GM12878 (cell line): Measurements from ENCODE around the gene TNIP3. TPM values are rescaled to one million over a fixed set of nuclear protein-coding genes. Genes with fewer than 3 reads are reported as not detected.

ENCODE experiments used
- ATAC-seq: fragments of 200-7000 bp; cut with Tn5 transposase; 3 replicates; pipeline ENCODE4 v1.9.1; 2020; ENCODE audit warnings: mild to moderate bottlenecking, moderate library complexity
- BruUV-seq: library from RNA; stranded (reverse); fragments of 400-500 nt; replicated peaks from 2 replicates; lab custom pipeline; 2021; lab: Mats Ljungman, UMichigan
- CTCF ChIA-PET: fragments of 300-600 bp; sonication (Branson Sonifier 250); formaldehyde crosslinking; extraction: SDS; loops from one replicate; lab custom pipeline; 2021; ENCODE audit warnings: inconsistent platforms; lab: Yijun Ruan, JAX
- POLR2A ChIA-PET: fragments of 350-600 bp; formaldehyde crosslinking; extraction: SDS; loops from one replicate; lab custom pipeline; 2021; ENCODE audit warnings: inconsistent platforms; lab: Charles Lee
- RAD21 ChIA-PET: fragments of 300-600 bp; sonication (Branson Sonifier 250); formaldehyde crosslinking; loops from one replicate; lab custom pipeline; 2023; ENCODE audit warnings: antibody characterized with exemption; ENCODE audit not compliant: unreplicated experiment; lab: Charles Lee
- SMC1A ChIA-PET: fragments of 300-600 bp; sonication (Branson Sonifier 250); formaldehyde crosslinking; loops from one replicate; lab custom pipeline; 2023; ENCODE audit not compliant: unreplicated experiment, uncharacterized antibody; lab: Charles Lee
- DNase-seq: peaks from one replicate; pipeline ENCODE4 v3.0.0-alpha.2; 2011; ENCODE audit warnings: low read depth, low spot score
- FAIRE-seq: peaks from 3 replicates; lab custom pipeline; 2011; peaks lifted over from hg19 to GRCh38; lab: Jason Lieb, UNC
- H2AFZ ChIP-seq: 2 replicates; pipeline ENCODE4 v1.6.0; 2011; ENCODE audit warnings: low read depth, low read length, control low read depth; ENCODE audit not compliant: control insufficient read depth
- H3K27ac ChIP-seq: 2 replicates; pipeline ENCODE4 v1.5.1; 2011; ENCODE audit warnings: control low read depth; ENCODE audit not compliant: control insufficient read depth, insufficient read depth
- H3K27me3 ChIP-seq, 2 experiments: replicated peaks in 1 of 2; 2 replicates each; pipeline versions ENCODE4 v1.6.0 to v1.6.1; 2011; ENCODE audit warnings: low read length in 1 of 2; ENCODE audit not compliant: control insufficient read depth in 2 of 2, insufficient read depth in 2 of 2
- H3K36me3 ChIP-seq, 2 experiments: 2 replicates each; pipeline ENCODE4 v1.5.1; 2011; ENCODE audit warnings: low read length in 1 of 2; ENCODE audit not compliant: control insufficient read depth in 2 of 2, insufficient read depth in 2 of 2
- H3K4me1 ChIP-seq: 2 replicates; pipeline ENCODE4 v1.6.1; 2011; ENCODE audit warnings: mild to moderate bottlenecking, low read length, moderate library complexity, mixed read lengths; ENCODE audit not compliant: control insufficient read depth, insufficient read depth
- H3K4me2 ChIP-seq: 2 replicates; pipeline ENCODE4 v1.6.0; 2011; ENCODE audit warnings: control low read depth; ENCODE audit not compliant: control insufficient read depth, insufficient read depth
- H3K4me3 ChIP-seq: fragments of 200-600 bp; sonication (generic); 2 replicates; pipeline ENCODE4 v1.5.1; 2016
- H3K79me2 ChIP-seq: 2 replicates; pipeline ENCODE4 v1.6.0; 2011; ENCODE audit warnings: low read length; ENCODE audit not compliant: control insufficient read depth, insufficient read depth
- H3K9ac ChIP-seq: 2 replicates; pipeline ENCODE4 v1.8.0; 2011; ENCODE audit warnings: low read length, control low read depth, mixed read lengths; ENCODE audit not compliant: control insufficient read depth, insufficient read depth
- H3K9me3 ChIP-seq: replicated peaks from 3 replicates; pipeline ENCODE4 v1.5.1; 2011; ENCODE audit warnings: mild to moderate bottlenecking, low read length; ENCODE audit not compliant: control insufficient read depth, insufficient read depth
- H4K20me1 ChIP-seq: 2 replicates; pipeline ENCODE4 v1.6.0; 2011; ENCODE audit not compliant: control insufficient read depth, insufficient read depth
- HCFC1 ChIP-seq: fragments of 150-350 bp; IDR thresholded peaks from 2 replicates; pipeline ENCODE4 v1.6.1; 2014; ENCODE audit warnings: low read length
- RAD21 ChIP-seq: IDR thresholded peaks from 2 replicates; pipeline ENCODE4 v1.6.1; 2011; ENCODE audit warnings: mild to moderate bottlenecking, low read depth, low read length, moderate library complexity; ENCODE audit not compliant: insufficient read depth
- SMAD5 ChIP-seq: IDR thresholded peaks from 2 replicates; pipeline ENCODE4 v1.6.1; 2016; ENCODE audit warnings: antibody characterized with exemption, low read depth
- SMARCA5 ChIP-seq: fragments of 450-650 bp; IDR thresholded peaks from 2 replicates; pipeline ENCODE4 v1.6.1; 2017; ENCODE audit warnings: mild to moderate bottlenecking
- SPI1 ChIP-seq: IDR thresholded peaks from 2 replicates; pipeline ENCODE4 v1.6.1; 2011; ENCODE audit warnings: low read depth, mild to moderate bottlenecking, low read length, moderate library complexity, borderline replicate concordance; ENCODE audit not compliant: insufficient read depth
- ZZZ3 ChIP-seq: IDR thresholded peaks from 2 replicates; pipeline ENCODE4 v1.6.1; 2011; ENCODE audit warnings: low read depth; ENCODE audit not compliant: control insufficient read depth, insufficient read length
- WGBS: methylation state at CpG from one replicate; pipeline ENCODE4 v1.1.6; 2016; ENCODE audit warnings: low lambda C conversion rate; ENCODE audit not compliant: insufficient replicate concordance, insufficient coverage; ENCODE audit errors: missing lambda C conversion rate; 5-methylcytosine and 5-hydroxymethylcytosine counted together
- in situ Hi-C: fragments of 300-500 bp; cut with MboI; formaldehyde crosslinking; loops from 9 replicates; pipeline ENCODE4 v1.14.3; 2018; ENCODE audit warnings: mixed read lengths
- intact Hi-C: fragments of 100-400 bp; cut with micrococcal nuclease; formaldehyde crosslinking; loops from one replicate; pipeline ENCODE4 v1.14.2; 2022; ENCODE audit not compliant: unreplicated experiment
- polyA plus RNA-seq, 11 experiments: library from polyadenylated mRNA; depleted of rRNA in 4 of 11; unstranded in 6 of 11; stranded (reverse) in 5 of 11; fragments of >200 nt; fragmentation: Nextera tagmentation in 4 of 11; fragmentation: Illumina TruSeq in 1 of 11; extraction: Ambion mirVana in 4 of 11; extraction: Trizol in 1 of 11; gene quantifications; 1 replicate in 1 of 11; 2 replicates in 10 of 11; pipeline versions ENCODE4 v1.2.1 to v1.2.3, GENCODE V29; 2011 to 2016; ENCODE audit warnings: inconsistent platforms in 2 of 11, missing spikeins in 2 of 11, low read depth in 1 of 11
- total RNA-seq, 4 experiments: library from RNA; depleted of rRNA in 3 of 4; stranded (reverse); fragments of >200 nt in 3 of 4; fragmentation: Illumina TruSeq in 1 of 4; extraction: Trizol in 1 of 4; gene quantifications; 2 replicates each; pipeline versions ENCODE4 v1.2.1 to v1.2.3, GENCODE V29; 2013 to 2021

TNIP3 gene
- total and polyA plus RNA-seq, 10 of the 15 experiments (the other 5 are each of a cell fraction or from before 2014, with no cell fraction given) = 0.21 to 1.4 (median 0.67) TPM

DNA sequence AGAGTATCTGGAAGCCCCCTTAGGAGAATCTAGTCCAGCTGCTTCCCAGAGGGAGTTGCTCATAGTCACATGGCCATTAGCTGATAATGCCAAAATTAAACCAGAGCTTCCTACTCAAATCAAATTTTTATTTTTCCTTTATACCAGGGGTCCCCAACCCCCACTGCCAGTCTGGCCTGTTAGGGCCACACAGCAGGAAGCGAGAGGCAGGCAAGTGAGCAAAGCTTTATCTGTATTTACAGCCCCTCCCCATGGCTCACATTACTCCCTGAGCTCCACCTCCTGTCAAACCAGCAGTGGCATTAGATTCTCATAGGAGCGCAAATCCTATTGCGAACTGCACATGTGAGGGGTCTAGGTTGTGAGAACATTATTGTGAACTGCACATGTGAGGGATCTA is 19.2 kb upstream of the TNIP3 start:
- no peak for FAIRE-seq
- Histone ChIP-seq H3K9ac (no peak overlapping the region), H3K27ac (no peak overlapping the region), H3K27me3 (no peaks in the 10 kb centered on the region), H4K20me1 (no peaks in the 10 kb centered on the region), H3K4me3 (no peak overlapping the region), H3K79me2 (no peaks in the 10 kb centered on the region), H3K4me1 (peaks cover 3% of the 10 kb centered on the region), H3K36me3 (no peaks in the 10 kb centered on the region), H3K4me2 (no peak overlapping the region), H3K9me3 (no peaks in the 10 kb centered on the region; the same call in 2 of the 3 replicates), H2AFZ (no peak overlapping the region)
- intact Hi-C loops (no loop called here), in situ Hi-C loops (no loop called here)
- no peak for TF ChIP-seq ZZZ3
- TF ChIP-seq RAD21 = no peak
- no peak for TF ChIP-seq SMARCA5
- 67% methylated on average over 3 of the region's 3 CpGs for WGBS
- no peak for ATAC-seq
- no peak for DNase-seq
- no TSS peak for BruUV-seq
- ChIA-PET CTCF (interaction anchor here (0.6 to 1.0 kb wide), 3 partner anchors 9 to 1096 kb away, joined by 3 to 8 read pairs (median 3); no protein-coding TSS in a partner anchor), SMC1A (interaction anchor here (1.1 kb wide), 1 partner anchor 9 kb away, joined by 5 read pairs; no protein-coding TSS in a partner anchor), POLR2A (interaction anchor here (0.8 kb wide), 1 partner anchor 9 kb away, joined by 3 read pairs; no protein-coding TSS in a partner anchor), RAD21 (interaction anchor here (1.6 kb wide), 1 partner anchor 9 kb away, joined by 5 read pairs; no protein-coding TSS in a partner anchor)

DNA sequence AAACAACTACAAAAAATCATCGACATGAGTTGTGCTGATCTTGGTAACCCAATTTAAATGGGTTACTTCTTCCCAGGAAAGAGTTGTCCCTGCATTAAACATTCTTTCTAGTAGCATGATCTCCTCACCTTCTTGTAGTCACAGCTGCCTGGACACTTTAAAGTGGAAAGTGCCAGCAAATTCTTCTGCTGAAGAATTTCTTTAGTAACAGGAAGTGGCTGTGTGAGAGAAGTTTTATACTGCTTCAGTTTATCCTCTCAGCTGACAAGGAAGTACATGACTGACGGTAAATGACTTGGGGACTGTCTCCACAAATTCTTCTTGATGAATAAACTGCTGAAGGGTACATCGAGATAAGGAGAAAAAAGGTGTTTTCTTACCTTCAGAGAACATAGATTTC is 18.2 kb upstream of the TNIP3 start:
- Histone ChIP-seq H3K4me3 (no peak overlapping the region), H3K36me3 (no peaks in the 10 kb centered on the region), H3K4me2 (no peak overlapping the region), H3K9ac (no peak overlapping the region), H3K27ac (no peak overlapping the region), H3K27me3 (no peaks in the 10 kb centered on the region; a peak in 1 of 4 replicates), H3K79me2 (no peaks in the 10 kb centered on the region), H2AFZ (peak overlapping the region; percentile 45; the same call in 1 of the 2 replicates), H4K20me1 (no peaks in the 10 kb centered on the region), H3K4me1 (peaks cover 3% of the 10 kb centered on the region), H3K9me3 (no peaks in the 10 kb centered on the region; the same call in 2 of the 3 replicates)
- ChIA-PET POLR2A (no interaction called here), CTCF (interaction anchor here (0.9 to 1.0 kb wide), 2 partner anchors 10 to 71 kb away, joined by 3 read pairs; no protein-coding TSS in a partner anchor), SMC1A (interaction anchor here (0.9 kb wide), 1 partner anchor 10 kb away, joined by 4 read pairs; no protein-coding TSS in a partner anchor), RAD21 (no interaction called here)
- TF ChIP-seq SPI1 = 0 out of 2 replicates have a peak, but pooled peaks have one; percentile 22
- TF ChIP-seq HCFC1 = no peak
- TF ChIP-seq SMAD5 = no peak
- ATAC-seq (no peak), DNase-seq (no peak), FAIRE-seq (no peak)
- intact Hi-C loops (no loop called here), in situ Hi-C loops (no loop called here)
- 58% methylated on average over 3 of the region's 3 CpGs for WGBS
- BruUV-seq = no TSS peak
